HepG2 (cell line): ENCODE data around the gene RPH3AL. TPM values are rescaled to one million over a fixed set of nuclear protein-coding genes. Genes with fewer than 3 reads are reported as not detected.

ENCODE experiments used
- ADNP ChIP-seq: sonication (generic); formaldehyde crosslinking; IDR thresholded peaks from 2 replicates; pipeline ENCODE4 v1.4.0; 2020; ENCODE audit warnings: missing genetic modification reagents
- ESRRA ChIP-seq: sonication (generic); formaldehyde crosslinking; IDR thresholded peaks from 2 replicates; pipeline ENCODE4 v1.5.1; 2020; ENCODE audit warnings: mild to moderate bottlenecking, low read depth, missing genetic modification reagents
- PCBP1 ChIP-seq: fragments of 200-400 bp; formaldehyde crosslinking; IDR thresholded peaks from 2 replicates; pipeline ENCODE4 v1.6.1; 2017; ENCODE audit warnings: mild to moderate bottlenecking, low read depth, low read length, borderline replicate concordance
- PPARG ChIP-seq: conservative IDR thresholded peaks from 2 replicates; pipeline ENCODE4 v1.6.1; 2016; ENCODE audit warnings: missing biosample characterization, missing genetic modification reagents
- RAD51 ChIP-seq: fragments of 450-650 bp; IDR thresholded peaks from 2 replicates; pipeline ENCODE4 v1.6.1; 2016; ENCODE audit warnings: borderline replicate concordance
- SMAD3 ChIP-seq: sonication (generic); formaldehyde crosslinking; IDR thresholded peaks from 2 replicates; pipeline ENCODE4 v1.4.0; 2020; ENCODE audit warnings: missing genetic modification reagents
- SMAD9 ChIP-seq: sonication (generic); formaldehyde crosslinking; IDR thresholded peaks from 2 replicates; pipeline ENCODE4 v1.5.1; 2020; ENCODE audit warnings: mild to moderate bottlenecking, missing genetic modification reagents
- SUZ12 ChIP-seq: fragments of 150-350 bp; IDR thresholded peaks from 2 replicates; pipeline ENCODE4 v1.6.1; 2014; ENCODE audit warnings: low read depth, low read length
- ZNF263 ChIP-seq: sonication (generic); formaldehyde crosslinking; IDR thresholded peaks from 2 replicates; pipeline ENCODE4 v1.4.0; 2020; ENCODE audit warnings: missing genetic modification reagents
- ZNF333 ChIP-seq: sonication (generic); formaldehyde crosslinking; IDR thresholded peaks from 2 replicates; pipeline ENCODE4 v1.4.0; 2020; ENCODE audit warnings: mild to moderate bottlenecking, missing genetic modification reagents, borderline replicate concordance
- ZNF335 ChIP-seq: sonication (generic); formaldehyde crosslinking; IDR thresholded peaks from 2 replicates; pipeline ENCODE4 v1.4.0; 2020; ENCODE audit warnings: missing genetic modification reagents
- ZNF605 ChIP-seq: sonication (generic); formaldehyde crosslinking; IDR thresholded peaks from 2 replicates; pipeline ENCODE4 v1.8.0; 2022; ENCODE audit warnings: mild to moderate bottlenecking, missing genetic modification reagents
- ZNF629 ChIP-seq: sonication (generic); formaldehyde crosslinking; conservative IDR thresholded peaks from 2 replicates; pipeline ENCODE4 v1.5.0; 2020; ENCODE audit warnings: missing genetic modification reagents
- ZNF652 ChIP-seq: IDR thresholded peaks from 2 replicates; pipeline ENCODE4 v1.6.1; 2016; ENCODE audit warnings: low read depth, borderline replicate concordance
- ZNF703 ChIP-seq: sonication (generic); formaldehyde crosslinking; IDR thresholded peaks from 2 replicates; pipeline ENCODE4 v1.5.1; 2020; ENCODE audit warnings: missing genetic modification reagents, mild to moderate bottlenecking, moderate library complexity, borderline replicate concordance
- ZNF709 ChIP-seq: sonication (generic); formaldehyde crosslinking; IDR thresholded peaks from 2 replicates; pipeline ENCODE4 v1.5.0; 2020; ENCODE audit warnings: mild to moderate bottlenecking, missing genetic modification reagents
- ZNF710 ChIP-seq: sonication (generic); formaldehyde crosslinking; IDR thresholded peaks from 2 replicates; pipeline ENCODE4 v1.5.0; 2020; ENCODE audit warnings: mild to moderate bottlenecking, missing genetic modification reagents, borderline replicate concordance
- ZSCAN20 ChIP-seq: sonication (generic); formaldehyde crosslinking; IDR thresholded peaks from 2 replicates; pipeline ENCODE4 v1.4.0; 2020; ENCODE audit warnings: missing genetic modification reagents, mild to moderate bottlenecking, borderline replicate concordance
- ZSCAN25 ChIP-seq: sonication (generic); formaldehyde crosslinking; IDR thresholded peaks from 2 replicates; pipeline ENCODE4 v1.8.0; 2022; ENCODE audit warnings: mild to moderate bottlenecking, missing genetic modification reagents
- polyA plus RNA-seq, 8 experiments: library from polyadenylated mRNA; depleted of rRNA in 3 of 8; stranded (reverse) in 7 of 8; unstranded in 1 of 8; fragments of >200 nt; fragmentation: Illumina TruSeq in 4 of 8; extraction: Trizol in 4 of 8; gene quantifications; 2 replicates each; pipeline versions ENCODE4 v1.2.1 to v1.2.3, GENCODE V29; 2011 to 2016; ENCODE audit warnings: low read depth in 4 of 8, missing spikeins in 1 of 8, mixed read lengths in 1 of 8; ENCODE audit not compliant: insufficient read depth in 1 of 8
- total RNA-seq, 5 experiments: library from RNA; depleted of rRNA; stranded (reverse); fragments of >200 nt; fragmentation: Illumina TruSeq; extraction: Trizol; gene quantifications; 2 replicates each; pipeline ENCODE4 v1.2.3, GENCODE V29; 2016; ENCODE audit warnings: low read depth in 1 of 5
- TF ChIP-seq, protein P1 (sequence below): sonication (generic); formaldehyde crosslinking; IDR thresholded peaks from 2 replicates; pipeline ENCODE4 v1.4.0; 2020; ENCODE audit warnings: mild to moderate bottlenecking, missing genetic modification reagents
- TF ChIP-seq, protein P2 (sequence below): sonication (generic); formaldehyde crosslinking; IDR thresholded peaks from 2 replicates; pipeline ENCODE4 v1.4.0; 2020; ENCODE audit warnings: missing genetic modification reagents

RPH3AL gene
- total and polyA plus RNA-seq, 2 of the 13 experiments (the other 11 are each of a cell fraction or from before 2014, with no cell fraction given) = 7.8 to 16.4 TPM

DNA sequence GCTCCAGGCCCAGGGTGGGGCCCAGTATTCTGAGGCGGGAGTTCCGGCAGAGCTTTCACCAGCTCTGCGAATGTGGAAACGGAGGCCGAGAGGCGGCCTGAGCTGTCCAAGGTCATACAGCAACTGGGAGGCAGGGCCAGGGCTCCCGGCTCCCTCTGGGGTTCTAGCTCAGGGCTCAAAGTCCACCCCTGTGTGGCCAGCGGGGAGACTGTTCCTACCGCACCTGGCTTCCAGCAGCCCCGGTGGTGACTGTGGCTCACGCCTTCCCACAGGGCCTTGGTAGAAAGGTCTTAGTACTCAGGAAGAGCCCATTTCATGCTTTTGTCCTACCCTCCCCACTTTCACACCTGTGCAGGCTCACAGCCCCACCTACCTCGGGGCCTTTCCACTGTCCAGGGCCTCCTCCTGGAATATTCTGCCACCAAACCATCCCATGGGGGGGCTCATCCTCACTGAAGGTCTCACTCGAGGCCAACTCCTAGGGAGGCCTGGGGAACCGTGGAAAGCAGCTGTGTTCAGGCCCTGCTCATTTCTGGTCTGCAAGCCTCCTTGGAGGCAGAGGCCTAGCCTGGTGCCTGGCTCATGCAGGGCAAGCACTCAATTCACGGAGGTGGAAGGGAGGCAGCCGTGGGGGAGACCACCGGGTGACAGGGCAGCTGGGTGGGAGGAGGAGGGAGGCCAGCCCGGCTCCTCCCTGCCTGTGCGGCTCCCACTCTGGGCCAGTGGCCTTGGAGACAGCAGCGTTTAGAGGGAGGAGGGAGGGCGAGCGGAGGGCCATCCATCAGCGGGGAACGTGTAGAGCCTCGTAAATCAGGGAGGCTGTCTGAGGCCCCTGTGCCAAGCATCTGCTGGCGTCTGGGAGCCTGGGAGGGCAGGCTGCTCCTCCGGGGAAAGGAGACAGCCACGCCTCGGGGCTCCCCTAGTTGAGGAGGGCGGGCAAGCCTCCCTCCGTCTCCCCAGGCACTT is 158.5 kb downstream of the RPH3AL start (continued):
- TF ChIP-seq, protein P1, sequence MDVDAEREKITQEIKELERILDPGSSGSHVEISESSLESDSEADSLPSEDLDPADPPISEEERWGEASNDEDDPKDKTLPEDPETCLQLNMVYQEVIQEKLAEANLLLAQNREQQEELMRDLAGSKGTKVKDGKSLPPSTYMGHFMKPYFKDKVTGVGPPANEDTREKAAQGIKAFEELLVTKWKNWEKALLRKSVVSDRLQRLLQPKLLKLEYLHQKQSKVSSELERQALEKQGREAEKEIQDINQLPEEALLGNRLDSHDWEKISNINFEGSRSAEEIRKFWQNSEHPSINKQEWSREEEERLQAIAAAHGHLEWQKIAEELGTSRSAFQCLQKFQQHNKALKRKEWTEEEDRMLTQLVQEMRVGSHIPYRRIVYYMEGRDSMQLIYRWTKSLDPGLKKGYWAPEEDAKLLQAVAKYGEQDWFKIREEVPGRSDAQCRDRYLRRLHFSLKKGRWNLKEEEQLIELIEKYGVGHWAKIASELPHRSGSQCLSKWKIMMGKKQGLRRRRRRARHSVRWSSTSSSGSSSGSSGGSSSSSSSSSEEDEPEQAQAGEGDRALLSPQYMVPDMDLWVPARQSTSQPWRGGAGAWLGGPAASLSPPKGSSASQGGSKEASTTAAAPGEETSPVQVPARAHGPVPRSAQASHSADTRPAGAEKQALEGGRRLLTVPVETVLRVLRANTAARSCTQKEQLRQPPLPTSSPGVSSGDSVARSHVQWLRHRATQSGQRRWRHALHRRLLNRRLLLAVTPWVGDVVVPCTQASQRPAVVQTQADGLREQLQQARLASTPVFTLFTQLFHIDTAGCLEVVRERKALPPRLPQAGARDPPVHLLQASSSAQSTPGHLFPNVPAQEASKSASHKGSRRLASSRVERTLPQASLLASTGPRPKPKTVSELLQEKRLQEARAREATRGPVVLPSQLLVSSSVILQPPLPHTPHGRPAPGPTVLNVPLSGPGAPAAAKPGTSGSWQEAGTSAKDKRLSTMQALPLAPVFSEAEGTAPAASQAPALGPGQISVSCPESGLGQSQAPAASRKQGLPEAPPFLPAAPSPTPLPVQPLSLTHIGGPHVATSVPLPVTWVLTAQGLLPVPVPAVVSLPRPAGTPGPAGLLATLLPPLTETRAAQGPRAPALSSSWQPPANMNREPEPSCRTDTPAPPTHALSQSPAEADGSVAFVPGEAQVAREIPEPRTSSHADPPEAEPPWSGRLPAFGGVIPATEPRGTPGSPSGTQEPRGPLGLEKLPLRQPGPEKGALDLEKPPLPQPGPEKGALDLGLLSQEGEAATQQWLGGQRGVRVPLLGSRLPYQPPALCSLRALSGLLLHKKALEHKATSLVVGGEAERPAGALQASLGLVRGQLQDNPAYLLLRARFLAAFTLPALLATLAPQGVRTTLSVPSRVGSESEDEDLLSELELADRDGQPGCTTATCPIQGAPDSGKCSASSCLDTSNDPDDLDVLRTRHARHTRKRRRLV (CRISPR knock-in tag) = 0 out of 2 replicates have a peak, but pooled peaks have one; percentile 27
- TF ChIP-seq ZNF629 (CRISPR knock-in tag) = no peak
- peak; percentile 92 for TF ChIP-seq ZNF263 (CRISPR knock-in tag)
- no peak for TF ChIP-seq ADNP
- TF ChIP-seq SUZ12 = no peak
- 0 out of 2 replicates have a peak, but pooled peaks have one; percentile 20 for TF ChIP-seq ZSCAN20
- 0 out of 2 replicates have a peak, but pooled peaks have one; percentile 37 for TF ChIP-seq SMAD3
- no peak for TF ChIP-seq RAD51
- no peak; the same call in 1 of the 2 replicates for TF ChIP-seq ZSCAN25 (CRISPR knock-in tag)
- TF ChIP-seq ZNF709 (CRISPR knock-in tag) = no peak
- TF ChIP-seq ZNF703 (CRISPR knock-in tag) = no peak
- TF ChIP-seq SMAD9 (CRISPR knock-in tag) = no peak
- TF ChIP-seq ZNF710 (CRISPR knock-in tag) = no peak; the same call in 1 of the 2 replicates
- 0 out of 2 replicates have a peak, but pooled peaks have one; percentile 10 for TF ChIP-seq ZNF333 (CRISPR knock-in tag)
- no peak for TF ChIP-seq ZNF335 (CRISPR knock-in tag)
- no peak for TF ChIP-seq ZNF605 (CRISPR knock-in tag)
- TF ChIP-seq ESRRA (CRISPR knock-in tag) = peak; percentile 87; the same call in 1 of the 2 replicates
- TF ChIP-seq, protein P2, sequence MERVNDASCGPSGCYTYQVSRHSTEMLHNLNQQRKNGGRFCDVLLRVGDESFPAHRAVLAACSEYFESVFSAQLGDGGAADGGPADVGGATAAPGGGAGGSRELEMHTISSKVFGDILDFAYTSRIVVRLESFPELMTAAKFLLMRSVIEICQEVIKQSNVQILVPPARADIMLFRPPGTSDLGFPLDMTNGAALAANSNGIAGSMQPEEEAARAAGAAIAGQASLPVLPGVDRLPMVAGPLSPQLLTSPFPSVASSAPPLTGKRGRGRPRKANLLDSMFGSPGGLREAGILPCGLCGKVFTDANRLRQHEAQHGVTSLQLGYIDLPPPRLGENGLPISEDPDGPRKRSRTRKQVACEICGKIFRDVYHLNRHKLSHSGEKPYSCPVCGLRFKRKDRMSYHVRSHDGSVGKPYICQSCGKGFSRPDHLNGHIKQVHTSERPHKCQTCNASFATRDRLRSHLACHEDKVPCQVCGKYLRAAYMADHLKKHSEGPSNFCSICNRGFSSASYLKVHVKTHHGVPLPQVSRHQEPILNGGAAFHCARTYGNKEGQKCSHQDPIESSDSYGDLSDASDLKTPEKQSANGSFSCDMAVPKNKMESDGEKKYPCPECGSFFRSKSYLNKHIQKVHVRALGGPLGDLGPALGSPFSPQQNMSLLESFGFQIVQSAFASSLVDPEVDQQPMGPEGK (CRISPR knock-in tag) = peak; percentile 6
- TF ChIP-seq PCBP1 = 0 out of 2 replicates have a peak, but pooled peaks have one; percentile 47
- no peak for TF ChIP-seq PPARG (CRISPR knock-in tag)
- TF ChIP-seq ZNF652 (CRISPR knock-in tag) = no peak
